Loucy (cell line): ENCODE data around the gene SLC6A1.

Experiments
- H2AFZ ChIP-seq: fragments of 200-600 bp; sonication (generic); 2 replicates; pipeline ENCODE4 v1.6.0; 2016; ENCODE audit warnings: antibody characterized with exemption, mild to moderate bottlenecking, low read length, moderate library complexity
- H3F3A ChIP-seq: fragments of 200-600 bp; 2 replicates; pipeline ENCODE4 v1.6.0; 2016; ENCODE audit warnings: antibody characterized with exemption, low read depth, mild to moderate bottlenecking
- H3K27me3 ChIP-seq: fragments of 200-600 bp; sonication (generic); 2 replicates; pipeline ENCODE4 v1.6.1; 2014; ENCODE audit warnings: low read length, mild to moderate bottlenecking; ENCODE audit not compliant: insufficient read depth, poor library complexity, severe bottlenecking
- H3K36me3 ChIP-seq: fragments of 200-600 bp; sonication (generic); 2 replicates; pipeline ENCODE4 v1.6.1; 2016; ENCODE audit warnings: low read length; ENCODE audit not compliant: insufficient read depth
- H3K4me1 ChIP-seq: fragments of 200-600 bp; sonication (generic); 2 replicates; pipeline ENCODE4 v1.5.1; 2014; ENCODE audit warnings: low read length, mild to moderate bottlenecking; ENCODE audit not compliant: insufficient read depth, poor library complexity, severe bottlenecking
- H3K4me2 ChIP-seq: fragments of 200-600 bp; sonication (generic); 2 replicates; pipeline ENCODE4 v1.6.0; 2014; ENCODE audit warnings: antibody characterized with exemption, low read length, low read depth, mild to moderate bottlenecking; ENCODE audit not compliant: poor library complexity, severe bottlenecking
- H3K4me3 ChIP-seq: fragments of 200-600 bp; sonication (generic); 2 replicates; pipeline ENCODE4 v1.5.1; 2014; ENCODE audit warnings: low read length, mild to moderate bottlenecking, mixed read lengths; ENCODE audit not compliant: poor library complexity, severe bottlenecking
- H3K79me2 ChIP-seq: fragments of 200-600 bp; sonication (generic); 2 replicates; pipeline ENCODE4 v1.6.1; 2014; ENCODE audit warnings: low read length; ENCODE audit not compliant: insufficient read depth
- H3K9ac ChIP-seq: fragments of 200-600 bp; sonication (generic); 2 replicates; pipeline ENCODE4 v1.6.0; 2014; ENCODE audit warnings: mild to moderate bottlenecking, low read depth, low read length, moderate library complexity; ENCODE audit not compliant: poor library complexity, severe bottlenecking
- H3K9me2 ChIP-seq: fragments of 200-600 bp; sonication (generic); replicated peaks from 2 replicates; pipeline ENCODE4 v1.6.1; 2016; ENCODE audit warnings: low read depth, low read length, mixed read lengths
- H3K9me3 ChIP-seq: fragments of 200-600 bp; sonication (generic); 2 replicates; pipeline ENCODE4 v1.6.1; 2014; ENCODE audit warnings: mild to moderate bottlenecking, antibody characterized with exemption, low read length, low read depth; ENCODE audit not compliant: insufficient read depth
- H4K20me1 ChIP-seq: fragments of 200-600 bp; sonication (generic); 2 replicates; pipeline ENCODE4 v1.6.0; 2014; ENCODE audit warnings: antibody characterized with exemption, low read length, mild to moderate bottlenecking; ENCODE audit not compliant: insufficient read depth, poor library complexity, severe bottlenecking
- CTCF ChIP-seq: fragments of 200-600 bp; sonication (generic); conservative IDR thresholded peaks from 2 replicates; pipeline ENCODE4 v1.5.1; 2014; ENCODE audit warnings: mild to moderate bottlenecking, antibody characterized with exemption, low read length
- EZH2phosphoT487 ChIP-seq: fragments of 200-600 bp; IDR thresholded peaks from 2 replicates; pipeline ENCODE4 v1.6.1; 2018; ENCODE audit warnings: antibody characterized with exemption, mild to moderate bottlenecking, moderate library complexity, borderline replicate concordance

The SLC6A1 gene

GRCh38 chr3:10992017-10992942 is at the start of gene SLC6A1:
Gene SLC6A1, plus strand, starts transcription at chr3:10992748. Its CDS starts 24,464 bp downstream, at chr3:11017212.
- H3K4me2 ChIP-seq, result no peak within 1 kb of the TSS
- no peak within 1 kb of the TSS for H3K4me3 ChIP-seq

GRCh38 chr3:10944866-10945265 is 47.7 kb upstream of the SLC6A1 start:
- Histone ChIP-seq H3K36me3 (no peaks in the 10 kb centered on the region), H2AFZ (no peak overlapping the region), H3K27me3 (no peaks in the 10 kb centered on the region), H3K9ac (no peak overlapping the region), H3K4me3 (no peak overlapping the region), H3K4me1 (no peaks in the 10 kb centered on the region), H3K79me2 (no peaks in the 10 kb centered on the region), H4K20me1 (no peaks in the 10 kb centered on the region), H3K9me3 (no peaks in the 10 kb centered on the region), H3K4me2 (no peak overlapping the region), H3K9me2 (no peaks in the 10 kb centered on the region), H3F3A (no peaks in the 10 kb centered on the region)
- TF ChIP-seq CTCF, result no peak
- TF ChIP-seq EZH2phosphoT487, result no peak

More at GRCh38 chr3:10992017-10992942, at the start of gene SLC6A1:
- H3K9ac ChIP-seq, result no peak within 1 kb of the TSS
- no peaks in the 10 kb centered on the region for H3K27me3 ChIP-seq
- H3K9me2 ChIP-seq, result no peaks in the 10 kb centered on the region
- no peaks in the 10 kb centered on the region for H3F3A ChIP-seq
- H3K36me3 ChIP-seq, result no peaks in the 10 kb centered on the region
- TF ChIP-seq CTCF, result no peak
- TF ChIP-seq EZH2phosphoT487, result no peak
- no peaks in the 10 kb centered on the region for H4K20me1 ChIP-seq
- no peaks in the 10 kb centered on the region for H3K79me2 ChIP-seq
- no peaks in the 10 kb centered on the region for H3K9me3 ChIP-seq
- no peaks in the 10 kb centered on the region for H3K4me1 ChIP-seq
- no peak within 1 kb of the TSS for H2AFZ ChIP-seq

GRCh38 chr3:10945683-10946287 is 46.8 kb upstream of the SLC6A1 start:
- H3K9me3 ChIP-seq, result no peaks in the 10 kb centered on the region
- no peaks in the 10 kb centered on the region for H3K27me3 ChIP-seq
- H3K79me2 ChIP-seq, result no peaks in the 10 kb centered on the region
- no peak for TF ChIP-seq EZH2phosphoT487
- peak; percentile 90 for TF ChIP-seq CTCF
- H3K4me1 ChIP-seq, result no peaks in the 10 kb centered on the region
- no peaks in the 10 kb centered on the region for H4K20me1 ChIP-seq
- H3K9me2 ChIP-seq, result no peaks in the 10 kb centered on the region
- no peaks in the 10 kb centered on the region for H3F3A ChIP-seq
- no peak overlapping the region for H3K4me2 ChIP-seq
- no peak overlapping the region for H3K4me3 ChIP-seq
- no peaks in the 10 kb centered on the region for H3K36me3 ChIP-seq
- H2AFZ ChIP-seq, result no peak overlapping the region
- H3K9ac ChIP-seq, result no peak overlapping the region
